T47D (cell line): Measurements from ENCODE around the gene TIMM50.
A peak's percentile ranks its signal among the peaks of the same experiment; 100 is the strongest.
"Not testable (repeated sequence)": the region's sequence is repeated elsewhere in the genome, so short reads cannot be mapped to it uniquely, and the experiment has no call there.

ENCODE experiments used
- DNase-seq, 2 experiments: peaks; one replicate each; pipeline versions ENCODE4 v3.0.0 to v3.0.0-alpha.2; 2011 to 2012; ENCODE audit warnings: low read depth in 1 of 2, low spot score in 1 of 2
- JUND ChIP-seq: IDR thresholded peaks from 2 replicates; pipeline ENCODE4 v1.6.1; 2012; ENCODE audit warnings: low read depth
- in situ Hi-C: cut with HindIII; loops from 2 replicates; pipeline ENCODE4 v1.10.0; 2016; ENCODE audit warnings: low sequenced_read_pairs, low pct_unique_long_range_greater_than_20kb

Gene TIMM50

DNA sequence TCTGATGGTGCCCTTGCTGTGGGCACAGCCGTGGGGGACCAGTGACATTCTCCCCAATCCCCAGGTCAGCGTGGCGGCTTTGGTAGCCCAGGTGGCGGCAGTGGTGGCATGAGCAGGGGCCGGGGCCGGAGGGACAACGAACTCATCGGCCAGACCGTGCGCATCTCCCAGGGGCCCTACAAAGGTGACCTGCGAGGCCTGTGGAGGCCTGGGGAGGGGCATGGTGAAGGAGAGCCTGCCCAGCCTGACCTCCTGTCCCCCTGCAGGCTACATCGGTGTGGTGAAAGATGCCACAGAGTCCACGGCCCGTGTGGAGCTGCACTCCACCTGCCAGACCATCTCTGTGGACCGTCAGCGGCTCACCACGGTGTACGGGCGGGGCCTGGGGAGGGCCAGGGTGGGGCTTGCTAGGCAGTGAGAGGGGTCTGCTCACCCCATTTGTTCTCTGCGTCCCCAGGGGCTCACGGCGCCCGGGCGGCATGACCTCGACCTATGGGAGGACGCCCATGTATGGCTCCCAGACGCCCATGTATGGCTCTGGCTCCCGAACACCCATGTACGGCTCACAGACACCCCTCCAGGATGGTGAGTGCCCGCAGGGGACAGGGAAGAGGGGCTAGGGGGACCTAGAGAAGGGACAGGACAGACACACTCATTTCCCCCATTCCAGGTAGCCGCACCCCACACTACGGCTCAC lies 7.7 kb upstream of the TIMM50 start:
- TF ChIP-seq JUND, result no peak
- no peak for DNase-seq
- in situ Hi-C loops, result no loop called here

GRCh38 chr19:39473443-39473960 lies 7.1 kb upstream of the TIMM50 start:
- DNase-seq, result no peak
- in situ Hi-C loops, result no loop called here
- TF ChIP-seq JUND, result no peak

DNA sequence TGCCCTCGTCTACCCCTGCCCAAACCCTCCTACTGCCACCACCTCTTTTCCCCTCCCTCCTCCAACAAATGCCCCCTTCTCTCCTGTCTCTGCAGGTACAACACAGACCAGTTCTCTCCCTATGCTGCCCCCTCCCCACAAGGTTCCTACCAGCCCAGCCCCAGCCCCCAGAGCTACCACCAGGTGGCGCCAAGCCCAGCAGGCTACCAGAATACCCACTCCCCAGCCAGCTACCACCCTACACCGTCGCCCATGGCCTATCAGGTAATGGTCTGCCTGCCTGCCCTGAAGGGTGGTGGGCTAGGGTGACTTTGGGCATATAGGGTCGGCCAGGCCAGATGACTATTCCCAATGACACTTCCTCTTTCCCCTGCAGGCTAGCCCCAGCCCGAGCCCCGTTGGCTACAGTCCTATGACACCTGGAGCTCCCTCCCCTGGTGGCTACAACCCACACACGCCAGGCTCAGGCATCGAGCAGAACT lies 6.5 kb upstream of the TIMM50 start:
- TF ChIP-seq JUND, result no peak
- in situ Hi-C loops, result no loop called here
- peak; percentile 21 to 23 for DNase-seq

DNA sequence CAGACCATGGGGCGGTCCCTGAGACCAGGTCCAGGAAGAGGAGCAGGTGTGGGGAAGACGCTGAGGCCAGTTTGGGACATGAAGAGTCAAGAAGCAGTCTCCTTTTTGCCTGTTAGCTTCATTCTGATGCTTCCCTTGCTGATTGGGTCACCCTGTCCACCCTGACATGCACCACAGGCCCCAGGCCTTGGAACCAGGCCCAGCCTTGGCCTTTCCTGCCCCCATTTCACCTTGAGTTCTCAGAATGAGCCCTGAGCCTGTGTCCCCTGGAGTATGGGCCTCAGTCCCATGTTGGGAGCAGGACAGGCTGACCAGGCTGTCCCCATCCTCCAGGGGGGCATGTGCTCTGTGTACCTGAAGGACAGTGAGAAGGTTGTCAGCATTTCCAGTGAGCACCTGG lies 4.9 kb upstream of the TIMM50 start:
- in situ Hi-C loops, result no loop called here
- no peak for DNase-seq
- TF ChIP-seq JUND, result no peak

DNA sequence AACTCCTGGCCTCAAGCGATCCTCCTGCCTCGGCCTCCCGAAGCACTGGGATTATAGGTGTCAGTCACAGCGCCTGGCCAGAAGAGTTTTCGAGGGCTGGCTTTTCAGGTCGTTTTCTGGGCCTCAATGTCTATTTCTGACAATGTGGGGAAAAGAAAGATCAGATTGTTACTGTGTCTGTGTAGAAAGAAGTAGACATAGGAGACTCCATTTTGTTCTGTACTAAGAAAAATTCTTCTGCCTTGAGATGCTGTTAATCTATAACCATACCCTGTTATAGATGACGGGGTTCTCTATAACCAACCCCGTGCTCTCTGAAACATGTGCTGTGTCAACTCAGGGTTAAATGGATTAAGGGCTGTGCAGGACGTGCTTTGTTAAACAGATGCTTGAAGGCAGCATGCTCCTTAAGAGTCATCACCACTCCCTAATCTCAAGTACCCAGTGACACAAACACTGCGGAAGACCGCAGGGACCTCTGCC lies 1.3 kb upstream of the TIMM50 start:
- DNase-seq, in situ Hi-C loops: not testable (repeated sequence)

GRCh38 chr19:39479916-39480315 lies 722 bp upstream of the TIMM50 start:
- no peak for DNase-seq
- TF ChIP-seq JUND, result no peak
- in situ Hi-C loops, result no loop called here

GRCh38 chr19:39481229-39481545 lies 549 bp downstream of the TIMM50 start:
- in situ Hi-C loops, result no loop called here
- no peak for TF ChIP-seq JUND
- DNase-seq, result no peak

GRCh38 chr19:39481676-39482075 lies 1.0 kb downstream of the TIMM50 start:
- TF ChIP-seq JUND, result no peak
- in situ Hi-C loops, result no loop called here

GRCh38 chr19:39483141-39483540 lies 2.5 kb downstream of the TIMM50 start:
- TF ChIP-seq JUND, result no peak
- no peak for DNase-seq
- in situ Hi-C loops, result no loop called here

More at GRCh38 chr19:39481676-39482075, 1.0 kb downstream of the TIMM50 start:
- no peak for DNase-seq

DNA sequence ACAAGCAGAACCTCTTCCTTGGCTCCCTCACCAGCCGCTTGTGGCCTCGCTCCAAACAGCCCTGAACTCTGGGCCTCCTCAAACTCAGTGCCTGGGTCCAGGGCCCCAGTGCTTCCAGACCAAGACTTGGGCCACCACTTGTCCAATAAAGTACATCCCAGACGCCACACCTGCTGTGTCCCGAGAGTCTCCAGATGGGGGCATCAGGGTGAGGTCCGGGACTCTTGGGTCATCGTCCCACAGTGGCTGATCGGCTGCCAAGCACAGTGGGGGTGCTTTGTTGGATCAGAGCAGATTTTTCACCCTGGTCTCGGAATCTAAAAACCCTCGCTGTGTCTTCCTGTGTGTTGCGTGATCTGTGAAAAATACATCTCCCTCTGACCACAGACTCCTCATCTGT lies 9.1 kb downstream of the TIMM50 start:
- DNase-seq, result no peak
- in situ Hi-C loops, result no loop called here
- TF ChIP-seq JUND, result no peak

DNA sequence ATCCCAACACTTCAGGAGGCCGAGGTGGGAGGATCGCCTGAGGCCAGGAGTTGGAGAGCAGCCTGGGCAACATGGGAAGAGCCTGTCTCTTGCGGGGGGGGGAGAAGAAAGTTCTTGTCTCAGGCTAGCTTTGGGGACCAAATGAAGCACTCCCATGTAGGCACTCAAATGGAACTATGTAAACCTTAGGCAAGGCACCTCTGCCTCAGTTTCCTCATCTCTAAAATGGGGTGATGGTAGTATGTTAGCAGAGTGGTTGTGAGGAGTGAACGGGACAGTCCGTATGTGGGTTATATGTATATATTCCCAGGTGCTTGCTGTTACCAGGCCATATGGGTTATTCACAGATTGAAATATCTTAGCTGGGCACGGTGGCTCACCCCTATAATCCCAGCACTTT lies 11.6 kb downstream of the TIMM50 start:
- no peak for DNase-seq
- in situ Hi-C loops, result no loop called here
- no peak for TF ChIP-seq JUND

DNA sequence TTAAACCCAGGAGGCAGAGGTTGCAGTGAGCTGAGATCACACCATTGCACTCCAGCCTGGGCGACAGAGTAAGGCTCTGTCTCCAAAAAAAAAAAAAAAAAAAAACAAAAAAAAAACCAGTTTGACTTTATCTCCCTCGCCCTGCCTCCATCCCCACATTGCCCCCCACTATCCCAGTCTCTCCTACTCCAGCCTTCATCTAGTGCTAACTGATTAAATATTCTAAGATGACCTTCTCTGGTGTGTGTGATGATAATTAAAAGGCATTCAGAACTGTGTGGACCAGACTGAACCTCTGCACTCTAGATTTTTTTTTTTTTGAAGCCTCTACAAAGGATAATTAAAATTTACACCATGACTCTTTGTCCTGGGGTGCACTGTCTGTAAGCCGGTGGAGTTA lies 12.2 kb downstream of the TIMM50 start:
- DNase-seq, result no peak
- in situ Hi-C loops, result no loop called here
- TF ChIP-seq JUND, result no peak

DNA sequence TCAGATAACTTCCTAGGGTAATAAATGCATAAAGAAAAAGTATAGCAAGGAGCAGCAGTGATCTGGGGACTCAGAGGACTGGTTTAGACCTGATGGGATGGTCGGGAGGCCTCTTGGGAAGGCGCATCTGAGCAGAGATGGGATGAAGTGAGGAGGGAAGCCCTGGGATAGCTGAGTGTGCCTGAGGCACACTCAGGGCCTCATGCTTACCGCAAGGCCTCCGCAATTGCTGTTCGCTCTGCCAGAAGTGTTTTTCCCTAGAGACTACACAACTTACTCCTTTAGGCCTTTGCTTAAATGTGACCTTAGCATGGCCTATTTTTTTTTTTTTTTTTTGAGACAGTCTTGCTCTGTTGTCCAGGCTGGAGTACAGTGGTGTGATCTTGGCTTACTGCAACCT lies 14.0 kb downstream of the TIMM50 start:
- DNase-seq, result no peak
- in situ Hi-C loops, result no loop called here
- no peak for TF ChIP-seq JUND

- in situ Hi-C loops, result no loop called here
- DNase-seq, result no peak
- TF ChIP-seq JUND, result no peak
Observed at GRCh38 chr19:39496063-39496462, 15.4 kb downstream of the TIMM50 start.
